ENCODE measurements around the gene SLC30A2.
"Not testable (repeated sequence)": the region's sequence is repeated elsewhere in the genome, so short reads cannot be mapped to it uniquely, and the experiment has no call there.

The SLC30A2 gene, protein sequence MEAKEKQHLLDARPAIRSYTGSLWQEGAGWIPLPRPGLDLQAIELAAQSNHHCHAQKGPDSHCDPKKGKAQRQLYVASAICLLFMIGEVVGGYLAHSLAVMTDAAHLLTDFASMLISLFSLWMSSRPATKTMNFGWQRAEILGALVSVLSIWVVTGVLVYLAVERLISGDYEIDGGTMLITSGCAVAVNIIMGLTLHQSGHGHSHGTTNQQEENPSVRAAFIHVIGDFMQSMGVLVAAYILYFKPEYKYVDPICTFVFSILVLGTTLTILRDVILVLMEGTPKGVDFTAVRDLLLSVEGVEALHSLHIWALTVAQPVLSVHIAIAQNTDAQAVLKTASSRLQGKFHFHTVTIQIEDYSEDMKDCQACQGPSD

DNA sequence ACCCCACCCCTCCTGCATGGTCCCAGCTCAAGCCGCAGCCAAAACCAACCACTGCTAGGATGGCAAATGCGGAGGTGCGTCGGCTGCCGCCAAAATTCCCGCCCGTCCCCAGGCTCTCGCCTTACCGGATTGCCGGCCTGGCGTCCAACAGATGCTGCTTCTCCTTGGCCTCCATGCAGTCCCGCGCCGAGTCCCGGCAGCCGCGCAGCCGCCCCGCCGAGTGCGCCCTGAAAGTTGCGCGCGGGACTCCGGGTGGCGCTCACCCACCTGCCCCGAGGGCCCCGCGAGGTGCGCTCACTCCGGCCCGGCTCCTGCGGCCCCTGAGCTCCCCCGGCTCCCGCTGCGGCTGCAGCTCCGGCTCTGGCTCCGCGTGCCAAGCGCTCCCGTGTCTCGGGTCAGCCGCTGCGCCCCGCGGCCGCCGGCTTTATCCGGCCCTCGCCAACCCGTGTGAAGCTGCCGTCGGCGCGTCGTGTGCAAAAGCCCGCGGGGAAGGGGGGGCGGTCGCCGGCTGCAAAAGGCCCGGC, at the start of gene SLC30A2:
SLC30A2 (minus strand) TSS at position 397 of the 524 bp plus-strand sequence; CDS start at position 175, 222 bp downstream.
- DNase-seq (ENCODE audit: low spot score), result no peak

DNA sequence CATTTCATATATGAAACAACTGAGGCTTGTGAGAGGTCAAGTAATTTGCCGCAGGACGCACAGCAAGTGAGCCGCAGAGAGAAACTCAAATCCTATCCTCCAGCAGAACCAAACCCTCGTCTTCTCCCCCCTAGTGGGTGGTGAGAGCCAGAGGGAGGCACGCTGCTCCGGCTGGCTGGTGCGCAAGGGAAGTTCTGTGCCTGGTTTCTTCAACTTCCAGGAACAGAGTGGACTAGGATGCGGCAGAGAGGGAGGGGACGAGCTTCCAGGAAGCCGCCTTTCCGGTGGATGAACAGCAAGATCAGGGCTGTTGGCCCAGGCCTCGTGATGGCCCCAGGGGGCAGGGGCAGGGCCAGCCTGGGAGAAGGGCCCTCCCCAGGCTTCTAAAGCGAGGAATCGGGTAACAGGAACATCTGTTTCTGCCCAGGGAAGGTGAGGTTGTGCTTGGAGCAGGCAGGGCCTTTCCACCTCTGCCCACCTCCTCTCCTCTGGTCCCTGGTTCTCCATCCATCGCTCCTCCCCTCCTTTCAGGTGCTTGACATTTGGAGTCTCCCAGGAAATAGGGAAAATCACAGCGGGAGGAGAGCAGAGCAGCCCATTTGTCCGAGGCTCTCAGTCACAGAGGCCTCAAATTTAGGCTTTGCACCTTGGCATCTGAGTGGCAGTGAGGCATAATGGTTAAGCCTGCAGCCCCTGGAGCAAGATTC, 48.9 kb upstream of the SLC30A2 start:
- DNase-seq (ENCODE audit: low spot score), result no peak

DNA sequence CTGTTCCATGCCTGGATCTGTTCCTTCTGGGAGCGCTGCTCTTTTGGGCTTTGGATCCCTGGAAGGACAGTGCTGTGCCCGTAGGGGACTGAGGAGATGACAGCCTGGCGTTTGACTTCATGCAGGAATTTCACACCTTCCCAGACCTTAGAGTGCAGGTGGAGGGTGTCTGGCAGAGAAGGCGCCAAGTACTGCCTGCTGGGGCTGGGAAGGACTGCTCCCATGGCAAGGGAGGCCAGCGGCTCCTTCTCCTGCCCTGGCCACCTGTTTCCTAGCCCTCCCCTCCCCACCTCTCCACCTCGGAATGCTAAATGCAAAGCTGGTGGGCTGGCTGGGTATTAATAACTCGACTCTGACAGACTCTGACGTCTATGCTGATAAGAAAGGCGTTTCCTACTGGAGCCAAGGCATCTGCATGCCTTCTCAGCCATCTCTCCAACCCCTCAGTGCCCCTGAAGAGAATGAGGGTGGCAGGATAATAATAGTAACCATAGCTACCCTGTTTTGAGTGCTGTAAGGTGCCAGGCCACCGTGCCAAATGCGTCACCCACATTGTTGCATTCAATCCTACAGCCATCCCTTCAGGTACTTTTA, 48.3 kb upstream of the SLC30A2 start:
- DNase-seq (ENCODE audit: low spot score), result no peak

DNA sequence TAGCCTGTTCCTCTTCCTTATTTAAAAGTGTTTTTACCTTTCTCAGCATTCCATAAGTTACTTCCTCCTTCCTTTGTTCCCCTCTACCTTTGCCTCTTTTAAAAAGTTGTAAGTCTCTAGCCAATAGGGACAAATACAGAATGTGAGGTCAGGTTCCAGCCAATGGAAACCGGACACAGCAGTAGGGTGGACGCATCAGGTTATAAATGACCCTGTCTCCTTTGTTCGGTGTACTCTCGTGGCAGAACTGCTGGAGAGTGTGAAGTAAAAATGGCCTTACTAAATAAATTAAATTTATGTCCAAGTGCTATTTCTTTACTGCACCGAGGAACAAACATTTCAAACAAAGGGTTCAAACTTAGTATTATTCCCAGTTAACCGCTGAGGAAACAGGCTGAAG, 47.7 kb upstream of the SLC30A2 start:
- not testable (repeated sequence) for DNase-seq (ENCODE audit: low spot score)

DNA sequence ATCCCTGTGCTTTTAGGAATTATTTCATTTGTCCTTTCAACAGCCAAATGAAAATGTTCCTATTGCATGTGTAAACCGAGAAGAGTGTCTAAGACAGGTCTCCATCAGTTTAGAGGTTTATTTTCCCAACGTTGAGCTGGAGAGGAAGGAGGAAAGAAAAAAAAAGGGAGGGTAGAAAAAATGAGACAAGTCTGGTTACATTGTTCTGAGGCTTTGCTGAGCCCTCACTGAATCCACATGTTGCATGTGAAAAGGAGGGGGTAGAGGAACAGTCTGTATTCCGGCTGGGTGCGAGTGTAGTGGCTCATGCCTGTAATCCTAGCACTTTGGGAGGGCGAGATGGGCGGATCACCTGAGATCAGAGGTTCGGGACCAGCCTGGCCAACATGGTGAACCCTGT, 46.5 kb upstream of the SLC30A2 start:
- no peak for DNase-seq (ENCODE audit: low spot score)

DNA sequence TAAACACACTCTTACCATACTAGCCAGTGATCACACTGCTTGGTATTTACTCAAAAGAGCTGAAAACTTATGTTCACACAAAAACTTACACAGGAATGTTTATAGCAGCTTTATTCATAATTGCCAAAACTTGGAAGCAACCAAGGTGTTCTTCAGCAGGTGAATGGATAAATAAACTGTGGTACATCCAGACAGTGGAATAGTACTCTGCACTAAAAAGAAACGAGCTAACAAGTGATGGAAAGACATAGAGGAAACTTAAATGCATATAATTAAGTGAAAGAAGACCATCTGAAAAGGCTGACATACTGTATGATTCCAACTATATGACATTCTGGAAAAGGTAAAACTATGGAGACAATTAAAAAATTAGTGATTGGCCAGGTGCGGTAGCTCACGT, 45.0 kb upstream of the SLC30A2 start:
- DNase-seq (ENCODE audit: low spot score), result no peak

DNA sequence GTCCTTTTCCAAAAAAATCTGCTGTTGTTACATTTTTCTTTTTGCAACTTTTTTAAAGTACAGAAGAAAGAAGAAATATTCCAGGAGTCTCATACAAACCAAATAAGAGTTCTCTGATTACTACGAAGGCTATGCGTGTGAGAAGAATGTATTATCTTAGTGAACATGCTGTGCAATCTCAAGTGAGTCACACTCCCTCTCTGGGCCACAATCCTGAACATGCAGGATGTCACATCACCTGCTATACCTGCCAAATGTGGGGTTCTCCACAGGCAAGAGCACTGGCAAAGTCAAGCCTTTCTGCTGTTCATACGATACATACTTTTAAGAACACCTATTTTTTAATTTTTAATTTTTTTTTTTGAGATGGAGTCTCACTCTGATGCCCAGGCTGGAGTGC, 43.2 kb upstream of the SLC30A2 start:
- no peak for DNase-seq (ENCODE audit: low spot score)

DNA sequence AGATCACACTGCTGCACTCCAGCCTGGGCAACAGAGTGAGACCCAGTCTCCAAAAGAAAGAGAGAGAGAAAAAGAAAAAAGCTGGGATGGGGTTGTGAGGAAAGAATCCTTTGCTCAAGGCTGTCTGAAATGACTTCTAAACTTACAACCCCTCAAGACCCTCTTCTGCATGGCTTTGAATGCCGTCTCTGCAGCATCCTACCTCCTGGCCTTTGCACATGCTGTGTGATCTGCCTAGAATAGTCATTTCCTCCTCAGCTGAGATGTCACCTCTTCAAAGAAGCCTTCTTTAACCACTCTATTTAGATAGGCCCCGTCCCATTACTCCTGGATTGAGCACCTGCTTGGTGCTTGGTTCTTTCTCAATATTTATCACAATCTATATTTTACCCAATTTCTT, 38.9 kb upstream of the SLC30A2 start:
- DNase-seq (ENCODE audit: low spot score), result no peak

DNA sequence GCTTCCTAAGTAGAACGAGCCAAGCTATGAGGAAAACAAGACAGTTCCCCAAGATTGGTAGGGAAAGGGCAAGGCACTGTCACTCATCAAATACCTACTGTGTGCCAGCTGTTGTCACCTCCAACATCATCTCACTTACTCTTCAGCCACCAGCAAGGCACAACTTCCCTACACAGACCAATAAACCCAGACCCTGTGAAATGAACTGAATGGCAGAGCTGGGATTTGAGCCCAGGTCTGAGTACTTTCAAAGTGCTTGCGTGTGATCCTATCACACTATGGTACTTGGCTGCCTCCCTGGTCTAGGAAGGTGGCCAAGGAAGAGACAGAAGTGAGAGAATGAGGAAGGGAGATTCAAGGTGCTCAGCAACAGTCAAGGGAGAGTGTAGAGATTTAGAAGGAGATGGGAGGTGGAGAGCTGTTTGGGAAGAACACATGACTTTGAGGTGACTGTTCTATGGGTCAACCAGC, 38.2 kb upstream of the SLC30A2 start:
- DNase-seq (ENCODE audit: low spot score), result no peak

DNA sequence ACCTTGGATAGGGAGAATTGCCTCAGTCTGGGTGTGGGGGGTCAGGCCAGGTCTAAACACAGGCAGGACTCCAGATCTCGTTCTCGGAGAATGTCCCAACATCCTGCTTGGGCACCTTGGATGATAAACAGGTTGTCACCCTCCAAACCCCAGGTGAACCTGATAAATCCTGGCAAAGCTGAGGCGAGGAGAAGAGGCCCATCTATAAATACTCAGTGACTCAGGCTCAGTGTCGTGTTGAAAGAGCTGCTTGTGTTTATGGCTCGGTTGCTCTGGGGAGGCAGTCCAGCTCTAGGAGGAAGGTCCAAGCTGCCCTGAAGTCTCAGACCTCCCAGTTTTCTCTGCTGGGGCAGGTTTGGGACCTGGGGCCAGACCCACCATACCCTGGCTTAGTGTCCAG, 37.3 kb upstream of the SLC30A2 start:
- no peak for DNase-seq (ENCODE audit: low spot score)

DNA sequence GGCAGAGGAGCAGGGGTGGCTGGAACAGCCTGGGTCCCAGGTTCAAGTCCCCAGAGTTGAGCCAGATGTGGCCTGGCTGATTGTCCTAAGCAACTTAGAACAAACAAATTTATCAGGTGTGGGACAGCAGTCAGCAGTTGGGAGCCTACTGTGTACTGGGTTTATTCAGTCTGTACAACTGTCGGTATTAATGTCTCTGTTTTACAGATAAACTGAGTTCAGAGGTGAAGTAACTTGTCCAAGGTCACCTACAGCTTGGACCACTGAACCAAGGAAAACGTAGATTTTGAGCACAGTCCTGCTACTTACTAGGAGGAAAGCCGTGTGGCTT, 36.1 kb upstream of the SLC30A2 start:
- no peak for DNase-seq (ENCODE audit: low spot score)

DNA sequence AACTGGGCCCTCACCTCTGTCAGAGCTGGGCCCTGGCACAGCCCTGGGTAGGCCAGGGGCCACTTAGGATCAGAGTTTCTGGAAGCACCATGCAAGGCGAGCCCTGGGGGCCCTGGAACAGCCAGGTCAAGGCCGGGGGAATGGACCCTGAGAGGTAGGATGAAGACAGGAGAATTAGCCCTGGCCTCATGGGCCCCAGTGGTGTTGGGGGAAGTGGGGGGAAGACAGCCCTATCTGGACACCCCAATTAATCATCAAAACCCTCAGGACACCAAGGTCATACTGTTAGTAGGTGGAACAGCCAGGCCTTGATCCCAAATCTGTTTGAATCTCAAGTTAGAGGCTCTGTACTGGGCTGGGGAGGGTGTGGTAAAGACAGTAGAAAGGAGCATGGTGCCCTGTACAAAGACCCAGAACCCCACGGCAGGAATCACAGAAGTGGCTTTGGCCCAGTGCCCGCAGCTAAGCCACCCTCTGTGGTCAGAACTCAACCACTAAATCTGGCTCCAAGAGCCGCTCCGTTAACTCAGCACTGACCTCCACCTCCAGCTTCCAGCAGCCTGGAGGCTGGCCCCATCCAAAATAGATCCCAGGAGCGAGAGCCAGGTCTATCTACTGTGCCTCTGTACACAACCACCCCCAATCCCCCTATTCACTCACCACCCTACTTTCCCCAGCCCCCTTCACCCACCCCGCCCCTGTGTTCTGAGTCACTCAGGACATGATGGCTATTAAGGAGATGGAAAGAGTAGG, 35.5 kb upstream of the SLC30A2 start:
- no peak for DNase-seq (ENCODE audit: low spot score)

DNA sequence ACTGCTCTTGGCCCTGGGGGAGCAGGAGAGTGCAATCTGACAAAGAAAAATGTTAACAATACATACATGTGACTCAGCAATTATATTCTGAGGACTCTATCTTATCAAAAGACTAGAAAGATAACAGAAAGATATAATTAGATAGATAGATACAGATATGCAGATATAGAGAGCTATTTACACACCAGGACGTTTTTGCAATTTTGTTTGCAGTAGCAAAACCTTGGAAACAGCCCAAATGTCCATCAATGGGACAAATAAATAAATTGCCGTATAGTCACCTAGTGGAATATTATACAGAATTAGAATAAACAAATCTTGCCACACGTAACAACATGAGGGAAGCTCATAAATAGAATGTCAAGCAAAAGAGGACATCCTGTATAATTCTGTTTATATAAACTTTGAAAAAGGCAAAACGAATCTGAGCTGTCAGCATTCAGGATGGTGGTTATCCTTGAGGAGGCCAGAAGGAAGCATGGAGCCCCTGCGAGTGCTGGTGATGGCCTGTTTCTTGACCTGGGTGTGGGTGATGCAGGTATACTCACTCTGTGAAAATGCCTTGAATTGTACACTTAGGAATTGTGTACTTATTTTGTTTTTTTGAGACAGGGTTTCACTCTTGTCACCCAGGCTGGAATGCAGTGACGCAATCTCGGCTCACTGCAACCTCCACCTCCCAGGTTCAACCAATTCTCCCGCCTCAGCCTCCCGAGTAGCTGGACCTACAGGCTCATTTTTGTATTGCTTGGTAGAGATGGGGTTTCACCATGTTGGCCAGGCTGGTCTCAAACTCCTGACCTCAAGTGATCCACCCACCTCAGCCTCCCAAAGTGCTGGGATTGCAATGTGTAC, 34.3 kb upstream of the SLC30A2 start:
- no peak for DNase-seq (ENCODE audit: low spot score)

DNA sequence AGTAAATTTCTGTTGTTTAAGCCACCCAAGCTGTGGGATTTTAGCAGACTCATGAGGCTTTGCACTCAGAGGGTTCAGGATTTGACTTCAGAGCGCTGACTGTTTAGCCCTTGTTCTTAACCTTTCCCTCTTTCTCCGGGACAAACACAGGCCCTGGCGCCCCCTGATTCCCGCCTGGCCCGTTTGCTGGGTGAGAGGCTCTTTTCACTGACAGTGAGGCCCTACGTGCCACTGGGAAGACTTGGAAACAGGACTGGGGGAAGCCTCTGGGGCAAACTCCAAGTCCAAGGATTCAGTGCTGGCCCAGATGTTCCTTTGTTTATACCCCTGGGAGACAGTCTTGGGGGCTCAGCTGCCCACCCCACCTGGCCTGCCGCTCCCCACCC, 33.3 kb upstream of the SLC30A2 start:
- no peak for DNase-seq (ENCODE audit: low spot score)

DNA sequence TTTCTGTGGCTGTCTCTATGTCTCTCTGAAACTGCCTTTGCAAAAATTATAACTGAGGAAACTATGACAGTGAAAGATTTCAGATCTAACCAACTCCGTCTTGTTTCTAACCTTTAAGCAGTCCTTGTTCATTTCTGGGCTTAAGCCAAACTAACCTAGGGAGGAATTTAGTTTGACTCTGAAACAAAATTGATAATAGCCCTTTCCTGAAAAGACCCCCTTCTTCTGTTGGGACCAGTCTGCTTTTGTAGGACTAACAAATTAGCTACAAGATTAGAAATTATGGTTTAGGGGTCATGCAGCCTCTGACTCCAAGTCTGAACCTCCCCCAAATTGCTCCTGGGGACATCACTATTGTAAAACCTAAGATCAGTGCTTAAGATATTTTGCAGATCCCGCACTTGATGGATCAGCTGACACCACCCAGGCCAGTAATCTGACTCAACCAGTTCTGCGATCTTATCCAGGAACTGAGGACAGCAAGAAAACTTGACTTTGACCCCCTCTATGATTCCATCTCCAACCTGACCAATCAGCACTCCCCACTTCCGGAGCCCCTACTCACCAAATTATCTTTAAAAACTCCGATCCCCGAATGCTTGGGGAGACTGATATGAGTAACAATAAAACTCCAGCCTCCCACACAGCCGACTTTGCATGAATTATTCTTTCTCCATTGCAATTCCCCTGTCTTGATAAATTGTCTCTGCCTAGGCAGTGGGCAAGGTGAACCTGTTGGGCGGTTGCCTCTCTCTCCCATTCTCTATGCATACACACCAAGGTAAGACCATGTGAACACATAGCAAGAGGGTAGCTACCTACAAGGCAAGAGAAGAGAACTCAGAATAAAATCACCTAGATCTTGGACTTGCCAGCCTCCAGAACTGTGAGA, 32.6 kb upstream of the SLC30A2 start:
- DNase-seq (ENCODE audit: low spot score), result no peak

DNA sequence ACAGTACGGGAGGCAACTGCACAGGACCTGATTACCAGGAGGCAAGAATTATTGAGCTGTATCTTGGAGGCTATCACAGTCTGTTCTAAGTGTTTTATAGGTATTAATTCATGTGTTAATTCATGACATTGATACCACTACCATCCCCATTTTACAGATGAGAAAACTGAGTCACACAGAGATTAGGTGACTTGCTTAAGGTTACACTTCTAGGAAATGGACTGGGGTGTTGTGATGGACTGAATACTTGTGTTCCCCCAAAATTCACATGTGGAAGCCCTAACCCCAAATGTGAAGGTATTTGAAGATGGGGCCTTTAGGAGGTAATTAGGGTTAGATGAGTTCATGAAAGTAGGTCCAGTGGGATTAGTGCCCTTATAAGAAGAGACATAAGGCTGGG, 31.6 kb upstream of the SLC30A2 start:
- DNase-seq (ENCODE audit: low spot score), result no peak

DNA sequence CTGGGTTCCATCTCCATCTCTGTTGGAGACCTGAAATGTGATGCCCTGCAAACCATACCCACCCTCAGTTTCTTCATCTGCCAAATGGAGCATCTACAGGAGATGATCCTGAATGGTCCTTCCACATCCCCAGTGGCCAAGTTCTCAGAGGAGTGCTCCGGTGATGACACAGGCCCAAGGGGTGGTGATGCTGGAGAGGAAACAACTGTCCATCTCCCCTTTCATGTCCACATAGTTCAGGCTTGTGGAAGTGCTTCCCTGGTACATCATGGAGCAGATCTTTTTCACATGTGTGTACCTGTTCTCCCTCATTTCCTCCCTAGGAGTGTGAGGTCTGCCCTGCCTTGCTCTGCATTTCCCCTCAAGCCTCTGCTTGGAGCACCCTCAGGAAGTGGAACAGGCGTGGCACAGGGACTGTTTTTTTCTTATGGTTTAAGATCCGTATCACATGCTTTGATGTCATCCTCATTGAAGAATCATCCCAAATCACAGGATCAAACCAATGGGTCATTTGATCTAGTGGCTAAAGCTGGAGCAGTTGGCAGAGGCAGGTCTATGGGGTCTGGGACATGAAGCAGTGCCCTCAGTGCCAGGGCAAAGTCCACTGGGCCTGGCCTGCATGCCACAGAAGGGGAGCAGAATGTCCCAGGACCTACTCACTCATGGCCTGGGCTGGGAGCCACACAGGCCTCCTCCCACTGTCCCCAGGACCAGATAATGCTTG, 29.7 kb upstream of the SLC30A2 start:
- DNase-seq (ENCODE audit: low spot score), result no peak

DNA sequence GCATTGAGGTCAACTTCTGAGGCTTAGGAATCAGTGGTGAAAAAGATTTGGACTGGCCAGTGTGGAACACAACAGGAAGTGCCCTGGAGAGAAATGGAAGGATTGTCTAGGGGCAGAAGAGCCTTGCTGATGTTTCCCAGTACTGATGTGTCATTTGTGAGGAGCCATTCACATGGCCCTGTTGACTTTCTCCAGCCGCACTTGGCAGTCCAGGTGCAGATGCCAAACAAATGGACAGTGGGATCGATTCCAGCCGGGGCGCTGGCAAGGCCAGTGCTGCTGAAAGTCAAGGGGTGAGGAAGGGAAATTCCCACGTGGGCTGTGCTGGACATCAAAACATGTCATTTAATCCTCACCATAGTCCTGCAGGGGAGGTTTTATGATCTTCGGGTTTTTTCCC, 26.4 kb upstream of the SLC30A2 start:
- no peak for DNase-seq (ENCODE audit: low spot score)

DNA sequence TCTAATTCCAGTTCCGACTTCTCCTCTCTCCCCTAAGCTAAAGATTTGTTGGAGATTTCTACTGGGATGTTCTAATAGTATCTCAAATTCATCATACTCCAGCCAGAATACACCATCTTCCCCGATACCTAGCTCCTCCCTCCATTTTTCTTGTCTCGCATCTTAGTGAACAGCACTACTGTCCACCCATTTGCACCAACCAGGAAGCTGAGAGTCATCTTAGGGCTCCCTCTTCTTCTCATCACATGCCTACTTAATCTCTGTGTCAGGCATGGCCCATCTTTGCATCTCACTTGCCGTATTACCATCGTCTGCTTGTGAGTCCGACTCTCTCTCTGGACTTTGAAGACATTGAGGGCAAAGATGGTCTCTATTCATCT, 25.0 kb upstream of the SLC30A2 start:
- no peak for DNase-seq (ENCODE audit: low spot score)

All from HuH-7.5 (cell line).